Epithelial cell of prostate (primary cell): Measurements from ENCODE around the gene RASGEF1C.
"Not testable (repeated sequence)": the region's sequence is repeated elsewhere in the genome, so short reads cannot be mapped to it uniquely, and the experiment has no call there.

Experiments used
- DNase-seq: peaks from one replicate; pipeline ENCODE4 v3.0.0-alpha.2; 2011; ENCODE audit warnings: low read depth, low spot score
- H3K27ac ChIP-seq: fragments of 450-650 bp; 2 replicates; pipeline ENCODE4 v1.5.1; 2017; ENCODE audit warnings: mild to moderate bottlenecking

Gene RASGEF1C

DNA sequence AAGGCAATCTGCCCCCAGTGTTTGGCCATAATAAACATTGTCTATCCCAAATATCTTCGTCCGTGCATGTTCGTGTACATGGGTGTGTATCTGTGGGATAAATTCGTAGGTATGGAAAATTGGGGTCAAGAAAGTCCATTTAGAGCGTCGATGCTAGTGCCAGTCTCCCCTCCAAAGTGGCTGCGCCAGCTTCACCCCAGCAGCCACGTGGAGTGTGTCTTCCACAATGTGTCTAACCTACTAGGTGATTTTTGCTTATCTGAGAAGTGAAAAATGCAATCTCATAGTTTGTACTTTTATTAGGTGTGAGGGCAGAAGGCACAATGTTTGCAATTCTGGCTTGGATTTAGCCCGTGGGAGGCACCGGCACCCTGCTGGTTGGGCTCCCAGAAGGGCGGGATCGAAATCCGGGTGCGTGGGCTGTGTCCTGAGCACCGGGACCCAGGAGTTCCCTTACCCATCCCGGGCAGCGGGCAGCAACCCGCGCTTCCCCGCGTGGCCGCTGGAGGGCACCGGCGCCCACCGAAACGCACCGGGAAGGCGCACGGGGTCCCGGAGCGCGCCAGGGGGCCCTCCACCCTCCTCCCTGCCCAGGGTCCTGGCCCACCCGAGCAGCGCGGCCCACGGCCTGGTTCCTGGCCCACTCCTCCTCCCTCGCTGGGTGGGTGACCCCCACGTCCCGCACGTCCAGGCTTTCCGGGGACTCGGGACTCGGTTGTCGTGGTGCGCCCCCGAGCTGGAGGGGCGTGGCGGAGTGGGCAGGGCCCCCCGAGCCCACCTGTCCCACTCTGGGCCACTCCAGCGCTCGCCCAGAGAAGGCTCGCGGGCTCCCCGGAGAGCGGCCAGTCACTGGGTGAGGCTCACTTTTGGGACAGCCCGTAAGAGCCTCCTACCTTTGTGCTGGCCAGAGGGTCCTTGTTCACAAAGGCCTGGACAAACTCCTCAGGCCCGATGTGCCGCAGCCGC, 82.0 kb downstream of the RASGEF1C start:
- DNase-seq = no peak
- no peak overlapping the region for H3K27ac ChIP-seq

DNA sequence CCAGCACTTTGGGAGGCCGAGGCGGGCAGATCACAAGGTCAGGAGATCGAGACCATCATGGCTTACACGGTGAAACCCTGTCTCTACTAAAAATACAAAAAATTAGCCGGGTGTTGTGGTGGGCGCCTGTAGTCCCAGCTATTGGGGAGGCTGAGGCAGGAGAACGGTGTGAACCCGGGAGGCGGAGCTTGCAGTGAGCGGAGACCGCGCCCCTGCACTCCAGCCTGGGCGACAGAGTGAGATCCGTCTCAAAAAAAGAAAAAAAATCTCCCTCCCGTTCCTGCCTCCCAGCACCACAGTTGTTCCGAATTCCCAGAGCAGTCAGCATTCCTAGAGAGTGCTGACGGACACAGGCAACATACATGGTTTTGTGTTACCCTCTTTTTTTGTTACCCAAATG, 82.9 kb downstream of the RASGEF1C start:
- DNase-seq, H3K27ac ChIP-seq: not testable (repeated sequence)

DNA sequence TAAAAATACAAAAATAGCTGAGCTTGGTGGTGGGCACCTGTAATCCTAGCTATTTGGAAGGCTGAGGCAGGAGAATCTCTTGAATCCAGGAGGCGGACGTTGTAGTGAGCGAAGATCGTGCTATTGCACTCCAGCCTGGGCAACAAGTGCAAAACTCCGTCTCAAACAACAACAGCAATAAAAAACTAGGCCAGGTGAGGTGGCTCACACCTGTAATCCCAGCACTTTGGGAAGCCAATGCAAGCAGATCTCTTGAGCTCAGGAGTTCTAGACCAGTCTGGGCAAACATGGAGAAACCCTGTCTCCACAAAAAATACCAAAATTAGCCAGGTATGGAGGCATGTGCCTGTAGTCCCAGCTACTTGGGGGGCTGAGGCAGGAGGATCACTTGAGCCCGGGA, 84.3 kb downstream of the RASGEF1C start:
- H3K27ac ChIP-seq, DNase-seq: not testable (repeated sequence)

DNA sequence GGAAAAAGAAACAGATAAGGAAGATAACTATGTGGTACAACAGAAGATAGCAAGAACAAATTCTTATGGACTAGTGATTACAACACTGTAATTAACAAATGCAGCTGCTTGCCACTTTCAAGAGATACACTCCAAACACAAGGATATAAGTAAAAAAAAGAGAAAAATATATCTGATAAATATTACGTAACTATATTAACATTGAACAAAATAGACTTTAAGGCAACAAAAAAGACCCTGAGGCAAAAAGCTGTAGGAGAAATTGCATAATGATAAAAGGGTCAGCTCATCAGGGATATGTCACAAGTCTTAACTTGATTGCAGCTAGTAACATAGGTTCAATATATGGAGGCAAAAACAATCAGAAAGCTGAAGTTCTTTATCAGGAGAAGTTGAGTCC, 86.1 kb downstream of the RASGEF1C start:
- DNase-seq = no peak

DNA sequence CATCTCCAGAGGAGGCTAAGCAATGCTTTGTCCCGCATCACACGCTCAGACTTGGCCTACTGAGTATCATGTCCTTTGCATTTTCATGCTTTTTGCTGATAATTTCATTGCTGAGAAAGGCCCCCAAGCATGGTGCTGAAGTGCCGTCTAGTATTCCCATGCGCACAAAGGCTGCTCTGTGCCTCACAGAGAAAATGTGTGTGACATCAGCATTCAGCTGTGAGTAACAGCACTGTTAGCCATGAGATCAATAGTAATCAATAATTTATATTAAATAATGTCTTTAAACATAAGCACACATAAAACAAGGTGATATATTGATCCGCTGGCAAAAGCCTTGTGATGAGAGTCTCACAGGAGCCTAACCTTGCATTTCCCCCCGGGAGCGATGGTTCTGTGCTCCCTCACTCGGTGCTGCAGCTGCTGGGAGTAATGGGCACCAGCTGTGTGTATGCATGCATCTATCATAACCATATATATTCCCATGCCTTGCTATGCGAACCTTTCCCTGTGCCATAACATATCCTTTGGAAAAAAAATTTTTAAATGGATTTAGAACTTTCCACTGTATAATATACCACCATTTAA, 87.1 kb downstream of the RASGEF1C start:
- DNase-seq = no peak
- H3K27ac ChIP-seq = no peak overlapping the region

More for the DNA sequence above, 86.1 kb downstream of the RASGEF1C start:
- H3K27ac ChIP-seq = no peak overlapping the region

DNA sequence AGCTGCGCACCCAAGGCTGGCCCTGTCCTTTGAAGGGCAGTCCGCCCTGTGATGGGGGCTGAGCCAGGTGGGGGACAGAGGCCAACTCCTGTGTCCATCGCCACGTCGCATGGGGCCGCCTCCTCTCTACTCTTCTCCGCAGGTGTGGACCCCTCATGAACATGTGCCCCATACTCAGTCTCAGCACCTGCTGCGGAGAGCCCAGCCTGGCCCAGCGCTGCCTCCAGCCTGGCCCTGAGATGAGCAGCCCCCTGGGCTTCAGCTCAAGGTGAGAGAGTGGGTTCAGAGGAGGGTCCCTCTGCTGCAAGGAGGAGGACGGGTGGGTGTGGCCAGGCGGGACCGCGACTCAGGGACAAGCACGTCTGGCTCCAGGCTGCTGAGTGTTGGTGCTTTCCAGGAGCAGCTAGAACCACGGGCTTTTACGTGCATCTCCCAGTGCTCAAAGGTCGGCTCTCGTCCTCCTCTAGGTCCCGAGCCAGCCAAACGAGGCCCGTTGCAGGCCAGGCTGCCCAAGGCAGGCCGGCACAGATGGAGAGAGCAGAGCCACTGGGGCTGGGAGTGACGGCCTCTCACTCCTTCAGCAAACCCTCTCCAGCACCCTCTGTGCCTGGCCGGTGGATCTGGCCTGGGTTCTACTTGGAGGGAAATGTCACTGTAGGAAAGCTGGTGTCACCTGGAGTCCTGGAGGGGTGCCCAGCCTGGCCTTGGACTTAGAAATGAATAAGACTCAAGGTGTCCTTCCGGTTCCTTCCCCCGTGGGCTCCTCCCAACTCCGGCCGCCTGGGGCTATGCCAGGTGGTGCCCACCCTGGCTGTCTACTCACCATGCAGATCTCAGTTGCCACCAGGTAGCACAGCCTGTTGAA, 88.5 kb downstream of the RASGEF1C start:
- no peak for DNase-seq
- H3K27ac ChIP-seq = no peak overlapping the region

DNA sequence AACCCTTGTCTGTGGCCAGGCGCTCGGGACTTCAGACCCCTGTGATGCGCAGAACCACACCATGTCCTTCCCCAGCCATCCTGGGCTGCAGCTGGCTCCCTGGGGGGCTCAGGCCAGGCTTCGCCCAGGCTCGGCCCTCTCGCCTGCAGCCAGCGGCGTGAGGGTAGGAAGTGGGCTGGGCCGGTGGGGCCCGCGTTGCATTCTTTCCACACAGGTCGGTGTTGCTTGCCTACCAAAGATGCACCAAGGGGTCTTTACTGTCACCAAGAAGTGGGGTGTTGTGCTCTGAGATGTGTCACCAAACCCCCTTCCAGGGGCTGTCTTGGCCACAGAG, 89.1 kb downstream of the RASGEF1C start:
- DNase-seq = no peak
- no peak overlapping the region for H3K27ac ChIP-seq

DNA sequence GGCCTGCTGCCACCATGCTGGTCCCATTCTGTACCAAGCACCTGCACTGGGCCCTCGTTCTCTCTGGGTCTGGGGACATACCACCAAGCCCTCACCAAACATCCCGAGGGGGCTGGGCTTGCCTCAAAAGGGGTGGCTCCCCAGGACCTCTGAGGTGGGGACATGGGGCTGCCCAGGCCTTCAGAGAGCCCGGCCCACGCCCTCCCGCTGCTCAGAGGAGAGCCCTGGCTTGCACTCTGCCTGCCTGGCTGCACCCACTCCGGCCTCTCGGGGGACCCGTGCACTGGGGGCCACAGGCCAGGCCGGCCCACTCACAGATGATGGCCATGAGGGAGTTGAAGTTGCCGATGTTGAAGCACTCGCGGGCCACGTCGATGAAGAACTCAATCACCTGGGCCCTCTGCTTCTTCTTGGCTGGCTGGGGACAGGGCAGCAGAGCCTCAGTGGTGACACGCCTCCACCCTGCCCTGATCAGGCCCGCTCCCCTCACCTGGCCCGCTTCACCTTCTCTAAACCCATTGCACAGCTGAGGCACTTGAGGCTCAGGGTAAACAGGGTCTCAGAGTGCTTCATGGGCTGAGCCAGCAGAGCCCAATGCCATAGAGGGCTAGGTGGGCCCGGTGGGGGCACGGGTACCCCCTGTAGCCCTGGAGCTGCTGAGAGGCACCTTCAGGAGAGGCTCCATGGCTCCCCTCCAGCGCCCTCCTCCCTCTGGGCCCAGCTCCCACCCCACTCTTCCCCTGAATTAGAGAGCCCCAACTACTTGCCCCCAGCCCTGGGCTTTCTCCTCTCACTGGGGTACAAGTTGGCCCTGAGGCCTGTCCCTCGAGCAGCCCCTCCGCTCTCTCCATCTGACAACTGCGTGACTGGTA, 89.7 kb downstream of the RASGEF1C start:
- DNase-seq = no peak
- no peak overlapping the region for H3K27ac ChIP-seq

DNA sequence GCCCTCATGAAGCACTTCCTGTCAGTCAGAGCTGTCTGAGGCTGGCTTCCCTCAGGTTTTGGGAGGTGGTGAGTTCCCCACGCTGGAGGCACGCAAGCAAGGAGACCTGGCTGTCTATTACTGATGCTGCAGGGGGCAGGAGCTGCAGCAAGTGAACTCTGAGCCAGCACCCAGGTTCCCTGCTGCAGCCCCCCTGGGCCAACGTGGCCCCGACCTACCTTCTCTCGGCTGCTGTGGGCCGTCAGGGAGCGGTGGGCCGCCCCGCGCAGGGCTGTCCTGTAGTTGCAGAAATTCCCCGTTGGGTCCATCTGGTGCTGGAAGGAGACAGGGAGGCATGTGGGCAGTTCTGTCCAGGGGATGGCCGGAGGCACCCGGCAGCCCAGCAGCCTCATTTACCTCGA, 90.6 kb downstream of the RASGEF1C start:
- DNase-seq = no peak

DNA sequence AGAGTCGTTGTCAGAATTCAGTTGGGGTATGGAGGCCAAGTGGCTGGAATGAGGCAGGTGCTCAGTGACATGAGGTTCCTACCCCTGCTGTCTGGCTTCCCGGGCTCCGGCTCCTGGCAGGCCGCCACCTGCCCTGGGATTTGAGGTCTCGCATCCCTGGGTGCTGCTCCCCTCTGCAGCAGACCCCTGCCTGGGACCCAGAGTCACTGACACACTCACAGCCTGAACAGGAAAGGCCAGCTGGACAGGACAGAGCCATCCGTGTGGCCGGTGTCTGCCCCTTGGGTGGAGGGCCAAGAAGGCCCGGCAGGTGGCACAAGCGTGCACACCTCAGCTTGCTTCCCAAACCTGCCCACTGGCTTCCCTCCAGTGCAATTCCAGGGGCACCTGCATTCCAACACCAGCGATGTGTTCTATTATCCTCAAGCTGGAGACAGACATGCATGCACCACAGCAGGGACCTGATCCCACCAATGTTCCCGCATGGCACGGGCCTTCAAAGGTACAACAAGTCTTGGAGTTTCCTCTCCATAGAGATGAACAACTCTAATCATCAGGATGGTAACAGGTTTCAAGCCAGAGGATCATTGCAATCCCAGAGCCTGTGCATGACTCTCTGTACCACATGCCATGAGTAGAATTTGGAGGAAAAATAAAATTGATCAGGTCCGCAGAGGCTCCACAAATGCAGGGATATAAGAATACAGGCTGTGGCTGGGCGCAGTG, 91.8 kb downstream of the RASGEF1C start:
- no peak for DNase-seq
- H3K27ac ChIP-seq = no peak overlapping the region

More for the DNA sequence above, 90.6 kb downstream of the RASGEF1C start:
- no peak overlapping the region for H3K27ac ChIP-seq

DNA sequence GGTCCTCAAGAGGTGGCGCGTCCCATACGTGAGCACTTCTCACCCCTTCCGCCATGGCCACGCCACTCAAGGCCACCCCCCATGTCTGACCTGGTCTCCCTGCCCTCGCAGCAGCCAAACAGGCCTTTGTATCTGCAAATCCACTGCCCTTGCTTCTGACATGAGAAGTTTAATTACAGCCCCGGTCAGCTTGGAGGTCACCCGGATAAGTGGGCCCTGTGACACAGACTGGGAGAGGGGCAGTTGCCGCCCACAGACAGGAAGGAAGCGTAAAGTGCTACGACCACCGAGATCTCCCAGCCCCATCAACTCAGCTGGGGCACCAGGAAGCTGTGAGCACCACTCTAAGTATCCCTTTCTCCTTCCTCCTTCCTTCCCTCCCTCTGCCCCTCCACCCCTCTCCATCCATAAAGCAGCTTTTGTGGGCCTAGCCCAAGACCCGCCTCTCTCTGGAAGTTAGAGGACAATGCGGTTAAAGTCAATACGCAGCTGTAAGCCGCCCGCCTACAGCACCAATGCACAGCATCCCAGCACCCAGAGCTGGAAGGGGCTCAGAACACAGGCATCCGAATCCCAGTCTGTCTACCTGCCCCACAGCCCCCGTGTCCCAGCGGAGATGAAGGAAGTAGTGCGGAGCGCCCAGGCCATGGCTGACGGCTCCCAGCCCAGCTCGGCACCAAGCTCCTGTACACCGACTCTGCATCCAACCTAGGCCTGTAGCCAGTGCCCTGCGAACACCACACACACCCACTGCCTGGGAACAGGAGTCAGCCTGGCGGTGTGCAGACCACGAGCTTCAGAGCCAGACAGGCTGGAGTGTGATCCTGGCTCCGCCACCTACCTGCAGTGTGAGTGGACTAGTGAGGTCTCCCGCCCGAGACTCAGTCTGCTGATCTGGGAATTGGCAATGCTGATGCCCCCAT, 92.7 kb downstream of the RASGEF1C start:
- no peak overlapping the region for H3K27ac ChIP-seq
- no peak for DNase-seq

DNA sequence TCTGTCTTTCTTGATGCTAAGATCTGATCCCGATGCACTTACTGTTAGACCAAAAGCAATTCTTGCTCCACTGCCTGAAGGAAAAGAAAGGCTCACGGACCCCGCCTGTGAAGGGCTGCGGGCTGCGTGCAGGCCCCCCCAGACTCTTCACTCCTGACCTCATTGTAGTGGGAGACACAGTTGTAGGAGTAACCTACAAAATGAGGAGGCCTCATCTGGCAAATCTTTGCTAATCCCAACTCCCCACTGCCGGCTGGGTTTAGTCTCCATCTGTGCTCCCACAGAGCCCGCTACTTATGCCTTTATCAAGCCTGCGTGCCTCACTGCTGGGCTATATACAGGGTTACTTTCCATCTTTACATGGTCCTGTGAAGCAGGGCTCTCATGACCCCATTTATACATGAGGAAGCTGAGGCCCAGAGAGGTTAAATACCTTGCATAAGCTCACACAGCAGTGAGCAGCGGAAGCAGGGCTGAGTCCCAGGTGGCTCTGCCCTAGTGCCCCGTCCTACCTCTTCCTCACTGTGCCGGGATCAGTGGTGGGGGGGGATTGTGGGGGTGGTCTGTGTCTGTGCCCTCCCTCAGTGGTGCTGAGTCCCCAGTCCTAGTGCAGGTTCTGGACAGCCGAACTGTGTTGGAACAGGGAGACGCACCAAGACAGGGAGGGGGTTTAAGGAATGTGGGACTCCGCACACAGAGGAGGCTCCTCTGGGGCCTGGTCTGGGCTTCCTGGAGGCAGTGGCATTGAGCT, 93.5 kb downstream of the RASGEF1C start:
- DNase-seq = no peak
- no peak overlapping the region for H3K27ac ChIP-seq

DNA sequence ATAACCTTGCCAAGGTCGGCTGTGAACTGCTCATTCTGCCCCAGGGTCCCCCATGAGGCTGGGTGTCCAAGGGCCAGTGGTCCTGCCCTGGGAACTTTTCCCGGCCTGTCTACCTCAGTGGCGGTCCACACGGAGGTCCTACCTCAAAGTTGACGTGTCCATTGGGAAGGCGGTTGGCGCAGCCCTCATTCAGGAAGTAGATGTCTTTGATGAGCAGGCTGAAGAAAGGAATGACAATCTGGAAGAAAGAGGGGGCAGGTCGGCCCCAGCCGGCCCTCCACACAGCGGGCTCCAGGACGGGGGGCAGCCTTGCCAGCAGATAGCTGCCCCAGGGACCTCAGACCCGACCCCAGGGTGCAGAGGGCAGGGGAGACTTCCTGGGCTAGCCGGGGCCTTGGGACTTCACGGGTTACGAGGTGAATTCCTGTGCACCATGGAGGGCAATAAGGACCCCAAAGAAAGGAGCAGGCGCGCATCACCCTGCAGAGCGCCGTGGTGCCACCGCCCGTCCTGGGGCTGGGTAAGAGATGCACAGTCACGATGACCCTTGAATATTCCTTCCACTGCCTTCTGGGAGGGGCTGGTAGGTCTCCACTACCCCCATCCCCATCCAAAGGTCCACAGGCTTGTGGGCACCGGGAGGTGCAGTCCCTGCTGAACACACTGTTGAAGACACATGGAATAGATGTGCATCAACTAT, 94.6 kb downstream of the RASGEF1C start:
- no peak overlapping the region for H3K27ac ChIP-seq
- no peak for DNase-seq

DNA sequence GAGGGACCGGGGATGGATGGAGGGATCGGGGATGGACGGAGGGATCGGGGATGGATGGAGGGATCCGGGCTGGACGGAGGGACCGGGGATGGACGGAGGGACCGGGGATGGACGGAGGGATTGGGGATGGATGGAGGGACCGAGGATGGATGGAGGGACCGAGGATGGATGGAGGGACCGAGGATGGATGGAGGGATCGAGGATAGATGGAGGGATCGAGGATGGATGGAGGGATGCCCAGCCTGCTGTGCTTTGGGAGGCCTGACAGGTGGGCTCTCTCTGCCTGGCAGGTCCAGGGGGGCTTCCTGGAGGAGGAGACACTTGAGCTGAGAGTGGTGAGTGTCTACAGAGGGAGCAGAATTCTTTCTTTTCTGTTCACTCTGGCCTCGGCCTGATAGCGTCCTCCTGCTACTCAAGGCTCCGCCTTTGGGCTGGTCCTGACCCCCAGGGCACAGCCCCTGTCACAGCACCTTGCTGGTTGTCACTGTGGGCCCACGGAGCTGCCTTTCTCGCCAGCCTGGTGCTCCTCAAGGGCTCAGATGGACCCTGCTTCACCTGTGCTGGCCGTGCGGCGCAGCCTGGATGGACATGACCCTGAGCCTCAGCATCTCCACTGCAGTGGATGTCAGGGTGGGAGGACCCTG, 95.2 kb downstream of the RASGEF1C start:
- no peak overlapping the region for H3K27ac ChIP-seq
- DNase-seq = no peak

DNA sequence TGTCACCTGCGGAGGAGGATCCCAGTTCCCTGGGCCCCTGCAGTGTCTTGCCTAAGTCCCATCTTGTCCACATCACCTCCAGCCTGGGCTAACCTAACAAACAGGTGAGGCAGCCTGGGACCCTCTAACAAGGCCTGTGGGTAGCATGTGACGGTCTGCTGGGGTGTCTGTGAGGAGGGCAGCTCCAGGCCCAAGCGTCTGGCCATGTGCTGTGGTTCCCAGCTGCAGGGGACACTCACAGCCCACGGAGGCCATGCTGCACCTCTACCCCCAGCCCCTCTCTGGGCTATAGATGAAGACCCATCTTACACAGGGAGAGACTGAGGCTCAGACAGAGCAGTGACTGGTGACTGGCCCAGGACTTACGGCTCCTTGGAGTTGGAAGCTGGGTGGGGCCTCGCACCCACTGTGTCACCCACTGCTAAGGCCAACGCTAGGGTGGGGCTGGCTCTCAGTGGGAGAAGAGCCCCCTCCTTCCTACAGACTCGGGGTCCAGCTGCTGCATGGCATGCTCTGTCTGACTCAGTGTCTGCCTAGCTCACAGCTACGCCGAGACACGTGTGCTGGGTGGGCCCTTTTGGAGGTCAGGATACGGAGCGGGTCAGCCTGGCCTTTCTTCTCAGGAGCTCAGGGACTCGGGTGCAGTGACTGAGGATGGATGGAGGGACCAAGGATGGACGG, 96.7 kb downstream of the RASGEF1C start:
- DNase-seq = no peak
- no peak overlapping the region for H3K27ac ChIP-seq
